ENCODE results near the gene ZNF76.

Gene ZNF76

GRCh38 chr6:35265523-35265922, 6.0 kb downstream of the ZNF76 start:
- no peak for DNase-seq (ENCODE audit: low read depth in 1 of 2, low spot score in 1 of 2)

- no peak for DNase-seq (ENCODE audit: low read depth in 1 of 2, low spot score in 1 of 2)
Measured at GRCh38 chr6:35267446-35267845, 7.9 kb downstream of the ZNF76 start.

- DNase-seq (ENCODE audit: low read depth in 1 of 2, low spot score in 1 of 2): no peak
Measured at GRCh38 chr6:35267897-35268296, 8.4 kb downstream of the ZNF76 start.

- DNase-seq (ENCODE audit: low read depth in 1 of 2, low spot score in 1 of 2): no peak
Measured at GRCh38 chr6:35272005-35272404, 12.5 kb downstream of the ZNF76 start.

- DNase-seq (ENCODE audit: low read depth in 1 of 2, low spot score in 1 of 2): no peak
Measured at GRCh38 chr6:35273822-35274559, 14.5 kb downstream of the ZNF76 start.

- DNase-seq (ENCODE audit: low read depth in 1 of 2, low spot score in 1 of 2): no peak
Measured at GRCh38 chr6:35275744-35276260, 16.3 kb downstream of the ZNF76 start.

GRCh38 chr6:35278708-35279107, 19.2 kb downstream of the ZNF76 start:
- DNase-seq (ENCODE audit: low read depth in 1 of 2, low spot score in 1 of 2): no peak

- no peak for DNase-seq (ENCODE audit: low read depth in 1 of 2, low spot score in 1 of 2)
Measured at GRCh38 chr6:35280903-35281302, 21.4 kb downstream of the ZNF76 start.

- no peak for DNase-seq (ENCODE audit: low read depth in 1 of 2, low spot score in 1 of 2)
Measured at GRCh38 chr6:35282472-35282871, 22.9 kb downstream of the ZNF76 start.

- no peak for DNase-seq (ENCODE audit: low read depth in 1 of 2, low spot score in 1 of 2)
Measured at GRCh38 chr6:35283361-35283760, 23.8 kb downstream of the ZNF76 start.

GRCh38 chr6:35287671-35288396, 28.3 kb downstream of the ZNF76 start:
- DNase-seq (ENCODE audit: low read depth in 1 of 2, low spot score in 1 of 2): no peak

- DNase-seq (ENCODE audit: low read depth in 1 of 2, low spot score in 1 of 2): no peak
Measured at GRCh38 chr6:35288834-35289233, 29.3 kb downstream of the ZNF76 start.

- DNase-seq (ENCODE audit: low read depth in 1 of 2, low spot score in 1 of 2): no peak
Measured at GRCh38 chr6:35291491-35291890, 32.0 kb downstream of the ZNF76 start.

- no peak for DNase-seq (ENCODE audit: low read depth in 1 of 2, low spot score in 1 of 2)
Measured at GRCh38 chr6:35292494-35292893, 33.0 kb downstream of the ZNF76 start.

- no peak for DNase-seq (ENCODE audit: low read depth in 1 of 2, low spot score in 1 of 2)
Measured at GRCh38 chr6:35293681-35294080, 34.1 kb downstream of the ZNF76 start.

GRCh38 chr6:35294308-35294945, 34.9 kb downstream of the ZNF76 start:
- no peak for DNase-seq (ENCODE audit: low read depth in 1 of 2, low spot score in 1 of 2)

- DNase-seq (ENCODE audit: low read depth in 1 of 2, low spot score in 1 of 2): no peak
Measured at GRCh38 chr6:35295036-35295435, 35.5 kb downstream of the ZNF76 start.

GRCh38 chr6:35295521-35296315, 36.2 kb downstream of the ZNF76 start:
- DNase-seq (ENCODE audit: low read depth in 1 of 2, low spot score in 1 of 2): no peak

GRCh38 chr6:35296931-35297600, 37.5 kb downstream of the ZNF76 start:
- no peak for DNase-seq (ENCODE audit: low read depth in 1 of 2, low spot score in 1 of 2)

- peak; percentile 76 to 81 for DNase-seq (ENCODE audit: low read depth in 1 of 2, low spot score in 1 of 2)
Measured at GRCh38 chr6:35297601-35298481, 38.3 kb downstream of the ZNF76 start, which contains the start of gene DEF6. Gene DEF6, plus strand, starts transcription at chr6:35297818. Its CDS starts 39 bp downstream, at chr6:35297857.

Measured in activated T-helper 1 cell treated with anti-CD3 and anti-CD28 coated beads, Interleukin-2, amount 50 U/mL, for 16 hours (primary cell).